CD4-positive, alpha-beta T cell (primary cell): ENCODE data around the gene TLX2. TPM values are rescaled to one million over a fixed set of nuclear protein-coding genes. Genes with fewer than 3 reads are reported as not detected.

Experiments
- ATAC-seq: fragments of 200-7000 bp; cut with Tn5 transposase; one replicate; pipeline ENCODE4 v1.10.0; 2022; ENCODE audit warnings: mild to moderate bottlenecking; ENCODE audit not compliant: poor library complexity
- CTCF ChIA-PET: fragments of 350-600 bp; sonication (Branson Sonifier 250); formaldehyde crosslinking; loops from one replicate; lab custom pipeline; 2021; ENCODE audit warnings: antibody characterized with exemption, inconsistent platforms; lab: Charles Lee
- POLR2A ChIA-PET: fragments of 350-600 bp; sonication (Branson Sonifier 250); formaldehyde crosslinking; loops from one replicate; lab custom pipeline; 2021; ENCODE audit warnings: antibody characterized with exemption, inconsistent platforms; lab: Charles Lee
- DNase-seq, 14 experiments: peaks; one replicate each; pipeline ENCODE4 v3.0.0-alpha.2; 2013 to 2020; ENCODE audit warnings: mixed read lengths in 2 of 14
- H3K27ac ChIP-seq, 2 donors: one replicate each; pipeline versions ENCODE4 v1.5.1 to v1.7.0; 2013; ENCODE audit warnings: low read length in 2 of 2, low read depth in 1 of 2, mild to moderate bottlenecking in 1 of 2
- H3K27me3 ChIP-seq, 2 experiments: 1 replicate in 1 of 2; 2 replicates in 1 of 2; pipeline versions ENCODE4 v1.6.1 to v1.7.0; 2013; ENCODE audit warnings: low read length in 2 of 2, control low read depth in 1 of 2, mild to moderate bottlenecking in 1 of 2, moderate library complexity in 1 of 2; ENCODE audit not compliant: insufficient read depth in 2 of 2, control insufficient read depth in 1 of 2
- H3K36me3 ChIP-seq: one replicate; pipeline ENCODE4 v1.6.1; 2013; ENCODE audit warnings: low read length, control low read depth; ENCODE audit not compliant: insufficient read depth
- H3K4me1 ChIP-seq: one replicate; pipeline ENCODE4 v1.6.1; 2013; ENCODE audit warnings: low read length, control low read depth; ENCODE audit not compliant: insufficient read depth
- H3K4me3 ChIP-seq: one replicate; pipeline ENCODE4 v1.5.1; 2013; ENCODE audit warnings: mild to moderate bottlenecking, low read length, moderate library complexity
- H3K9me3 ChIP-seq, 2 experiments: 1 replicate in 1 of 2; 2 replicates in 1 of 2; pipeline versions ENCODE4 v1.6.1 to v1.7.0; 2013; ENCODE audit warnings: low read length in 2 of 2, mild to moderate bottlenecking in 2 of 2, control low read depth in 1 of 2, moderate library complexity in 1 of 2; ENCODE audit not compliant: control insufficient read depth in 1 of 2, insufficient read depth in 1 of 2
- H3K27ac Mint-ChIP-seq: one replicate; pipeline ENCODE4 v1.8.0; 2020; ENCODE audit warnings: mixed read lengths
- H3K27me3 Mint-ChIP-seq: one replicate; pipeline ENCODE4 v1.8.0; 2021; ENCODE audit warnings: mixed read lengths
- H3K36me3 Mint-ChIP-seq: one replicate; pipeline ENCODE4 v1.8.0; 2021; ENCODE audit warnings: low read depth, mixed read lengths
- H3K4me1 Mint-ChIP-seq: one replicate; pipeline ENCODE4 v1.8.0; 2021; ENCODE audit warnings: low read depth, mixed read lengths
- H3K4me3 Mint-ChIP-seq: one replicate; pipeline ENCODE4 v1.8.0; 2020; ENCODE audit warnings: mild to moderate bottlenecking, mixed read lengths
- H3K9me3 Mint-ChIP-seq: one replicate; pipeline ENCODE4 v1.8.0; 2020; ENCODE audit warnings: mixed read lengths
- intact Hi-C, 2 experiments: fragments of 100-400 bp; cut with DNase I in 1 of 2; cut with micrococcal nuclease in 1 of 2; formaldehyde crosslinking; loops; one replicate each; pipeline versions ENCODE4 v1.15.1 to v1.9.0; 2023 to 2025; cut with DNase I, micrococcal nuclease
- total RNA-seq, 174 experiments: library from RNA in 2 of 174; stranded (reverse) in 2 of 174; gene quantifications; one replicate each; pipeline ENCODE4 v1.2.3 and lab custom pipeline; 2021 to 2026
- TF ChIP-seq, protein P1 (sequence below): fragments of 200-600 bp; IDR thresholded peaks from one replicate; pipeline ENCODE4 v1.8.0; 2022; ENCODE audit warnings: antibody characterized with exemption, mild to moderate bottlenecking

TLX2 gene
- total RNA-seq, 2 experiments from 2014 or later = 0.14 to 0.30 TPM

- Histone ChIP-seq H3K27me3 (peaks cover 53 to 66% of the 10 kb centered on the region in 2 experiments), H3K4me3 (peak within 1 kb of the TSS; percentile 64), H3K27ac (no peak within 1 kb of the TSS), H3K36me3 (peaks cover 2% of the 10 kb centered on the region), H3K4me1 (peaks cover 48% of the 10 kb centered on the region), H3K9me3 (peaks cover 0 to 37% of the 10 kb centered on the region in 2 experiments)
- H3K9me3 Mint-ChIP-seq = no peaks in the 10 kb centered on the region
- no peak within 1 kb of the TSS for H3K27ac Mint-ChIP-seq
- ATAC-seq = peak; percentile 13
- POLR2A ChIA-PET = interaction anchor here (1.0 to 4.5 kb wide), 6 partner anchors 8 to 86 kb away, joined by 3 to 21 read pairs (median 6); partner anchors contain the start of genes AUP1, CCDC142, HTRA2 and PCGF1
- TF ChIP-seq, protein P1, sequence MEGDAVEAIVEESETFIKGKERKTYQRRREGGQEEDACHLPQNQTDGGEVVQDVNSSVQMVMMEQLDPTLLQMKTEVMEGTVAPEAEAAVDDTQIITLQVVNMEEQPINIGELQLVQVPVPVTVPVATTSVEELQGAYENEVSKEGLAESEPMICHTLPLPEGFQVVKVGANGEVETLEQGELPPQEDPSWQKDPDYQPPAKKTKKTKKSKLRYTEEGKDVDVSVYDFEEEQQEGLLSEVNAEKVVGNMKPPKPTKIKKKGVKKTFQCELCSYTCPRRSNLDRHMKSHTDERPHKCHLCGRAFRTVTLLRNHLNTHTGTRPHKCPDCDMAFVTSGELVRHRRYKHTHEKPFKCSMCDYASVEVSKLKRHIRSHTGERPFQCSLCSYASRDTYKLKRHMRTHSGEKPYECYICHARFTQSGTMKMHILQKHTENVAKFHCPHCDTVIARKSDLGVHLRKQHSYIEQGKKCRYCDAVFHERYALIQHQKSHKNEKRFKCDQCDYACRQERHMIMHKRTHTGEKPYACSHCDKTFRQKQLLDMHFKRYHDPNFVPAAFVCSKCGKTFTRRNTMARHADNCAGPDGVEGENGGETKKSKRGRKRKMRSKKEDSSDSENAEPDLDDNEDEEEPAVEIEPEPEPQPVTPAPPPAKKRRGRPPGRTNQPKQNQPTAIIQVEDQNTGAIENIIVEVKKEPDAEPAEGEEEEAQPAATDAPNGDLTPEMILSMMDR = no peak
- intact Hi-C loops = no loop called here
- peak in 1 of 14 experiments; percentile 41 for DNase-seq
- CTCF ChIA-PET = interaction anchor here (1.4 kb wide), 1 partner anchor 33 kb away, joined by 3 read pairs; no protein-coding TSS in a partner anchor
- peaks cover 4% of the 10 kb centered on the region for H3K36me3 Mint-ChIP-seq
- H3K4me1 Mint-ChIP-seq = peaks cover 60% of the 10 kb centered on the region
- H3K27me3 Mint-ChIP-seq = peaks cover 67% of the 10 kb centered on the region
- peak within 1 kb of the TSS; percentile 82 for H3K4me3 Mint-ChIP-seq
These were observed 14.8 kb upstream of the TLX2 start, which contains the start of gene LBX2 for GRCh38 chr2:74499267-74499939. TSS of gene LBX2 (minus strand) at chr2:74499603. CDS start at chr2:74499537, 66 bp downstream.

GRCh38 chr2:74499940-74500577, 14.2 kb upstream of the TLX2 start:
- peaks cover 57 to 71% of the 10 kb centered on the region in 2 experiments for H3K27me3 ChIP-seq
- H3K4me3 ChIP-seq = no peak overlapping the region
- H3K36me3 ChIP-seq = peaks cover 8% of the 10 kb centered on the region
- H3K27ac Mint-ChIP-seq = no peak overlapping the region
- peaks cover 74% of the 10 kb centered on the region for H3K27me3 Mint-ChIP-seq
- ChIA-PET CTCF (interaction anchor here (1.4 to 2.3 kb wide), 2 partner anchors 17 to 32 kb away, joined by 3 to 9 read pairs; partner anchors contain the start of genes CCDC142 and TTC31), POLR2A (interaction anchor here (1.0 to 4.5 kb wide), 5 partner anchors 18 to 85 kb away, joined by 3 to 21 read pairs (median 4); partner anchors contain the start of genes AUP1, CCDC142, HTRA2 and TTC31)
- peaks cover 48% of the 10 kb centered on the region for H3K4me1 ChIP-seq
- DNase-seq (no peak), ATAC-seq (no peak)
- intact Hi-C loops = no loop called here
- H3K27ac ChIP-seq = no peak overlapping the region
- H3K9me3 ChIP-seq = peaks cover 0 to 37% of the 10 kb centered on the region in 2 experiments
- H3K36me3 Mint-ChIP-seq = peaks cover 10% of the 10 kb centered on the region
- H3K4me1 Mint-ChIP-seq = peaks cover 67% of the 10 kb centered on the region
- no peaks in the 10 kb centered on the region for H3K9me3 Mint-ChIP-seq
- no peak overlapping the region for H3K4me3 Mint-ChIP-seq
- TF ChIP-seq, protein P1 = no peak

- H3K36me3 ChIP-seq = peaks cover 13% of the 10 kb centered on the region
- H3K4me3 Mint-ChIP-seq = no peak overlapping the region
- ATAC-seq (no peak), DNase-seq (no peak)
- H3K27me3 ChIP-seq = peaks cover 60 to 72% of the 10 kb centered on the region in 2 experiments
- TF ChIP-seq, protein P1 = no peak
- no peak overlapping the region for H3K27ac ChIP-seq
- CTCF ChIA-PET = interaction anchor here (1.4 to 2.3 kb wide), 2 partner anchors 17 to 31 kb away, joined by 3 to 9 read pairs; partner anchors contain the start of genes CCDC142 and TTC31
- intact Hi-C loops = no loop called here
- H3K27ac Mint-ChIP-seq = no peak overlapping the region
- H3K9me3 ChIP-seq = peaks cover 0 to 37% of the 10 kb centered on the region in 2 experiments
- H3K36me3 Mint-ChIP-seq = peaks cover 15% of the 10 kb centered on the region
- POLR2A ChIA-PET = interaction anchor here (0.6 to 4.5 kb wide), 6 partner anchors 18 to 672 kb away, joined by 3 to 21 read pairs (median 4); partner anchors contain the start of genes AUP1, CCDC142, HTRA2 and STAMBP
- H3K4me1 ChIP-seq = peaks cover 53% of the 10 kb centered on the region
- no peaks in the 10 kb centered on the region for H3K9me3 Mint-ChIP-seq
- H3K4me1 Mint-ChIP-seq = peaks cover 72% of the 10 kb centered on the region
- H3K27me3 Mint-ChIP-seq = peaks cover 79% of the 10 kb centered on the region
- H3K4me3 ChIP-seq = no peak overlapping the region
These were observed 13.7 kb upstream of the TLX2 start for GRCh38 chr2:74500578-74500946.
